CD14-positive monocyte (primary cell): ENCODE results near the gene STON2. TPM values are rescaled to one million over a fixed set of nuclear protein-coding genes. Genes with fewer than 3 reads are reported as not detected.

ENCODE experiments used
- DNase-seq, 3 donors: peaks; one replicate each; pipeline ENCODE4 v3.0.0-alpha.2; 2011 to 2022
- H2AFZ ChIP-seq: 2 replicates; pipeline ENCODE4 v1.6.0; 2012; ENCODE audit warnings: mild to moderate bottlenecking, low read depth, low read length, inconsistent platforms; ENCODE audit not compliant: insufficient read depth, poor library complexity, severe bottlenecking
- H3K27ac ChIP-seq, 2 donors: 1 replicate in 1 of 2; 2 replicates in 1 of 2; pipeline ENCODE4 v1.5.1; 2012 to 2013; ENCODE audit warnings: low read length in 2 of 2, control low read depth in 1 of 2, inconsistent platforms in 1 of 2, low read depth in 1 of 2, mild to moderate bottlenecking in 1 of 2
- H3K27me3 ChIP-seq, 2 donors: one replicate each; pipeline versions ENCODE4 v1.6.0 to v1.6.1; 2011 to 2013; ENCODE audit warnings: low read length in 2 of 2; ENCODE audit not compliant: control insufficient read depth in 2 of 2, insufficient read depth in 2 of 2
- H3K36me3 ChIP-seq, 2 donors: replicated peaks in 1 of 2; 1 replicate in 1 of 2; 2 replicates in 1 of 2; pipeline versions ENCODE4 v1.5.1 to v1.6.1; 2012 to 2013; ENCODE audit warnings: low read length in 2 of 2, control low read depth in 1 of 2, inconsistent platforms in 1 of 2, mild to moderate bottlenecking in 1 of 2; ENCODE audit not compliant: insufficient read depth in 2 of 2, control insufficient read depth in 1 of 2
- H3K4me1 ChIP-seq, 2 donors: 1 replicate in 1 of 2; 2 replicates in 1 of 2; pipeline versions ENCODE4 v1.5.1 to v1.6.1; 2012 to 2013; ENCODE audit warnings: low read length in 2 of 2, control low read depth in 1 of 2, inconsistent platforms in 1 of 2, mild to moderate bottlenecking in 1 of 2, moderate library complexity in 1 of 2; ENCODE audit not compliant: insufficient read depth in 2 of 2, control insufficient read depth in 1 of 2
- H3K4me2 ChIP-seq: replicated peaks from 2 replicates; pipeline ENCODE3; 2012; ENCODE audit warnings: low read length, moderate library complexity, mild to moderate bottlenecking; ENCODE audit not compliant: poor library complexity, severe bottlenecking; ENCODE audit errors: extremely low read depth
- H3K4me3 ChIP-seq, 3 experiments: fragments of 200-600 bp in 1 of 3; sonication (generic) in 1 of 3; replicated peaks in 1 of 3; 1 replicate in 2 of 3; 2 replicates in 1 of 3; pipeline ENCODE4 v1.5.1; 2011 to 2013; ENCODE audit warnings: low read length in 3 of 3, mild to moderate bottlenecking in 3 of 3, control low read depth in 2 of 3, low read depth in 2 of 3, inconsistent platforms in 1 of 3, moderate library complexity in 1 of 3
- H3K79me2 ChIP-seq: 2 replicates; pipeline ENCODE4 v1.6.0; 2012; ENCODE audit warnings: mild to moderate bottlenecking, control low read depth, inconsistent platforms, low read length, moderate library complexity; ENCODE audit not compliant: insufficient read depth
- H3K9ac ChIP-seq: 2 replicates; pipeline ENCODE4 v1.6.0; 2017; ENCODE audit warnings: low read length, mild to moderate bottlenecking; ENCODE audit not compliant: insufficient read depth, poor library complexity, severe bottlenecking
- H3K9me3 ChIP-seq, 2 donors: replicated peaks in 1 of 2; 1 replicate in 1 of 2; 2 replicates in 1 of 2; pipeline versions ENCODE4 v1.5.1 to v1.6.1; 2012 to 2013; ENCODE audit warnings: low read length in 2 of 2, control low read depth in 1 of 2; ENCODE audit not compliant: control insufficient read depth in 1 of 2, insufficient read depth in 1 of 2
- H4K20me1 ChIP-seq: 2 replicates; pipeline ENCODE4 v1.6.0; 2012; ENCODE audit warnings: mild to moderate bottlenecking, low read length, control low read depth, moderate library complexity; ENCODE audit not compliant: insufficient read depth
- H3K27ac Mint-ChIP-seq, 7 donors: one replicate each; pipeline ENCODE4 v1.8.0; 2020; ENCODE audit warnings: mild to moderate bottlenecking in 7 of 7, mixed read lengths in 7 of 7, moderate library complexity in 6 of 7, inconsistent platforms in 2 of 7
- H3K27me3 Mint-ChIP-seq, 3 donors: one replicate each; pipeline ENCODE4 v1.8.0; 2021 to 2022; ENCODE audit warnings: low read depth in 3 of 3, mild to moderate bottlenecking in 3 of 3, mixed read lengths in 3 of 3, moderate library complexity in 3 of 3, inconsistent platforms in 1 of 3
- H3K36me3 Mint-ChIP-seq, 2 donors: one replicate each; pipeline ENCODE4 v1.8.0; 2020; ENCODE audit warnings: mixed read lengths in 2 of 2, inconsistent platforms in 1 of 2, mild to moderate bottlenecking in 1 of 2
- H3K4me1 Mint-ChIP-seq: one replicate; pipeline ENCODE4 v1.8.0; 2020; ENCODE audit warnings: mild to moderate bottlenecking, mixed read lengths
- H3K4me3 Mint-ChIP-seq, 2 donors: one replicate each; pipeline ENCODE4 v1.8.0; 2020; ENCODE audit warnings: mild to moderate bottlenecking in 2 of 2, mixed read lengths in 2 of 2, moderate library complexity in 1 of 2
- H3K9me3 Mint-ChIP-seq, 7 donors: one replicate each; pipeline ENCODE4 v1.8.0; 2020 to 2022; ENCODE audit warnings: mixed read lengths in 7 of 7, mild to moderate bottlenecking in 6 of 7, moderate library complexity in 6 of 7, inconsistent platforms in 2 of 7
- WGBS: methylation state at CpG from one replicate; pipeline ENCODE4 v1.1.5; 2013; ENCODE audit warnings: missing lambda C conversion rate; ENCODE audit not compliant: insufficient coverage; 5-methylcytosine and 5-hydroxymethylcytosine counted together
- intact Hi-C, 2 donors: fragments of 100-400 bp; cut with micrococcal nuclease; formaldehyde crosslinking; loops; one replicate each; pipeline versions ENCODE4 v1.15.0 to v1.15.1; 2023
- polyA plus RNA-seq, 3 donors: library from polyadenylated mRNA; depleted of rRNA in 1 of 3; unstranded in 2 of 3; stranded (reverse) in 1 of 3; fragments of 300-500 nt in 2 of 3; fragments of >200 nt in 1 of 3; fragmentation: Illumina TruSeq in 2 of 3; gene quantifications; 1 replicate in 2 of 3; 2 replicates in 1 of 3; pipeline ENCODE4 v1.2.3, GENCODE V29; 2012 to 2021
- TF ChIP-seq, protein P1 (sequence below): fragments of 200-600 bp; IDR thresholded peaks from one replicate; pipeline ENCODE4 v1.8.0; 2022; ENCODE audit warnings: antibody characterized with exemption, mild to moderate bottlenecking

STON2 gene
- polyA plus RNA-seq, 3 donors = 1.6 to 3.2 (median 2.1) TPM

- peaks cover 52 to 69% (median 55%) of the 10 kb centered on the region in 3 donors for H3K27me3 Mint-ChIP-seq
- TF ChIP-seq, protein P1, sequence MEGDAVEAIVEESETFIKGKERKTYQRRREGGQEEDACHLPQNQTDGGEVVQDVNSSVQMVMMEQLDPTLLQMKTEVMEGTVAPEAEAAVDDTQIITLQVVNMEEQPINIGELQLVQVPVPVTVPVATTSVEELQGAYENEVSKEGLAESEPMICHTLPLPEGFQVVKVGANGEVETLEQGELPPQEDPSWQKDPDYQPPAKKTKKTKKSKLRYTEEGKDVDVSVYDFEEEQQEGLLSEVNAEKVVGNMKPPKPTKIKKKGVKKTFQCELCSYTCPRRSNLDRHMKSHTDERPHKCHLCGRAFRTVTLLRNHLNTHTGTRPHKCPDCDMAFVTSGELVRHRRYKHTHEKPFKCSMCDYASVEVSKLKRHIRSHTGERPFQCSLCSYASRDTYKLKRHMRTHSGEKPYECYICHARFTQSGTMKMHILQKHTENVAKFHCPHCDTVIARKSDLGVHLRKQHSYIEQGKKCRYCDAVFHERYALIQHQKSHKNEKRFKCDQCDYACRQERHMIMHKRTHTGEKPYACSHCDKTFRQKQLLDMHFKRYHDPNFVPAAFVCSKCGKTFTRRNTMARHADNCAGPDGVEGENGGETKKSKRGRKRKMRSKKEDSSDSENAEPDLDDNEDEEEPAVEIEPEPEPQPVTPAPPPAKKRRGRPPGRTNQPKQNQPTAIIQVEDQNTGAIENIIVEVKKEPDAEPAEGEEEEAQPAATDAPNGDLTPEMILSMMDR = no peak
- H3K9ac ChIP-seq = no peak overlapping the region
- intact Hi-C loops = no loop called here
- no peak overlapping the region for H3K4me3 ChIP-seq
- no peaks in the 10 kb centered on the region for H3K36me3 ChIP-seq
- no peak overlapping the region for H3K27ac ChIP-seq
- H2AFZ ChIP-seq = no peak overlapping the region
- H3K4me3 Mint-ChIP-seq = peak overlapping the region in 1 of 2 donors; percentile 46
- no peaks in the 10 kb centered on the region for H3K79me2 ChIP-seq
- no peak for DNase-seq
- no peak overlapping the region for H3K4me2 ChIP-seq
- peaks cover 41 to 46% of the 10 kb centered on the region in 2 donors for H3K27me3 ChIP-seq
- H3K4me1 ChIP-seq = no peaks in the 10 kb centered on the region
- peaks cover 5% of the 10 kb centered on the region for H3K4me1 Mint-ChIP-seq
- peaks cover 4 to 8% of the 10 kb centered on the region in 2 donors for H3K9me3 ChIP-seq
- peak overlapping the region in 1 of 7 donors; percentile 76 for H3K27ac Mint-ChIP-seq
- H3K36me3 Mint-ChIP-seq = peaks cover 0 to 8% of the 10 kb centered on the region in 2 donors
- H3K9me3 Mint-ChIP-seq = peaks cover 0 to 15% (median 11%) of the 10 kb centered on the region in 7 donors
- 100% methylated on average over 1 of the region's 6 CpGs for WGBS
- no peaks in the 10 kb centered on the region for H4K20me1 ChIP-seq
Measured at GRCh38 chr14:81392976-81393643, 7.0 kb downstream of the STON2 start.

- Histone ChIP-seq H3K4me1 (no peaks in the 10 kb centered on the region), H3K36me3 (no peaks in the 10 kb centered on the region), H4K20me1 (no peaks in the 10 kb centered on the region), H3K79me2 (no peaks in the 10 kb centered on the region), H3K9ac (no peak overlapping the region), H3K27me3 (peaks cover 31 to 37% of the 10 kb centered on the region in 2 donors), H2AFZ (no peak overlapping the region), H3K27ac (no peak overlapping the region), H3K9me3 (peaks cover 4 to 8% of the 10 kb centered on the region in 2 donors), H3K4me3 (no peak overlapping the region), H3K4me2 (no peak overlapping the region)
- H3K27me3 Mint-ChIP-seq = peaks cover 44 to 61% (median 48%) of the 10 kb centered on the region in 3 donors
- peaks cover 0 to 6% of the 10 kb centered on the region in 2 donors for H3K36me3 Mint-ChIP-seq
- 91% methylated on average over 5 of the region's 5 CpGs for WGBS
- no peak overlapping the region for H3K27ac Mint-ChIP-seq
- TF ChIP-seq, protein P1 = no peak
- no peak overlapping the region for H3K4me3 Mint-ChIP-seq
- DNase-seq = no peak
- intact Hi-C loops = no loop called here
- peaks cover 5% of the 10 kb centered on the region for H3K4me1 Mint-ChIP-seq
- H3K9me3 Mint-ChIP-seq = peaks cover 0 to 15% (median 10%) of the 10 kb centered on the region in 7 donors
Measured at GRCh38 chr14:81392052-81392451, 8.1 kb downstream of the STON2 start.
